Lower leg skin (tissue), 3 donors: ENCODE results near the gene ECT2L.

Source experiments
- POLR2A ChIP-seq, 2 donors: fragments of 450-650 bp; IDR thresholded peaks; one replicate each; pipeline ENCODE4 v1.6.1; 2016 to 2017; ENCODE audit warnings: antibody characterized with exemption in 2 of 2, mild to moderate bottlenecking in 1 of 2, moderate library complexity in 1 of 2
- TF ChIP-seq, protein P1 (sequence below), 3 donors: fragments of 450-650 bp; IDR thresholded peaks; one replicate each; pipeline ENCODE4 v1.5.1; 2016; ENCODE audit warnings: antibody characterized with exemption in 3 of 3, mild to moderate bottlenecking in 3 of 3, moderate library complexity in 2 of 3

DNA sequence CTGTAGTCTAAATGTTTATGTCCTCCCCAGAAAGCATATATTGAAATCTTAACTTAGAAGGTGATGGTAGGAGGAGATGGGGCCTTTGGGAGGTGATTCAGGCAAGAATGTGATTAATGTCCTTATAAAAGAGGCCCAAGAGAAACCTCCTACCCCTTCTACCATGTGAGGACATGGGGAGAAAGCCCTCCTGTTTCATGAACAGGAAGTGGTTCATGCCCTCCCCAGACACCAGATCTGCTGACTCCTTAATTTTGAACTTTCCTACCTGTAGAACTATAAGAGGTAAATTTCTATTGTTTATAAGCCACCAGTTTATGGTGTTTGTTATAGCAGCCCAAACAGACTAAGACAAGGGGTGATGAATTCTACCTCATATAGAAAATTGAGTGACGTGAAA lies 8.7 kb upstream of the ECT2L start:
- TF ChIP-seq, protein P1, sequence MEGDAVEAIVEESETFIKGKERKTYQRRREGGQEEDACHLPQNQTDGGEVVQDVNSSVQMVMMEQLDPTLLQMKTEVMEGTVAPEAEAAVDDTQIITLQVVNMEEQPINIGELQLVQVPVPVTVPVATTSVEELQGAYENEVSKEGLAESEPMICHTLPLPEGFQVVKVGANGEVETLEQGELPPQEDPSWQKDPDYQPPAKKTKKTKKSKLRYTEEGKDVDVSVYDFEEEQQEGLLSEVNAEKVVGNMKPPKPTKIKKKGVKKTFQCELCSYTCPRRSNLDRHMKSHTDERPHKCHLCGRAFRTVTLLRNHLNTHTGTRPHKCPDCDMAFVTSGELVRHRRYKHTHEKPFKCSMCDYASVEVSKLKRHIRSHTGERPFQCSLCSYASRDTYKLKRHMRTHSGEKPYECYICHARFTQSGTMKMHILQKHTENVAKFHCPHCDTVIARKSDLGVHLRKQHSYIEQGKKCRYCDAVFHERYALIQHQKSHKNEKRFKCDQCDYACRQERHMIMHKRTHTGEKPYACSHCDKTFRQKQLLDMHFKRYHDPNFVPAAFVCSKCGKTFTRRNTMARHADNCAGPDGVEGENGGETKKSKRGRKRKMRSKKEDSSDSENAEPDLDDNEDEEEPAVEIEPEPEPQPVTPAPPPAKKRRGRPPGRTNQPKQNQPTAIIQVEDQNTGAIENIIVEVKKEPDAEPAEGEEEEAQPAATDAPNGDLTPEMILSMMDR (IDR thresholded peaks at IDR 0.05) = no peak
- no peak for TF ChIP-seq POLR2A (IDR thresholded peaks at IDR 0.05)
